Thyroid gland (tissue), 4 donors: ENCODE data around the gene INPP4B.

Experiments used
- CTCF ChIP-seq, 6 experiments: fragments of 200-600 bp in 3 of 6; fragments of 450-650 bp in 3 of 6; sonication (generic) in 3 of 6; IDR thresholded peaks; one replicate each; pipeline ENCODE4 v1.5.1; 2016 to 2019; ENCODE audit warnings: antibody characterized with exemption in 6 of 6, mild to moderate bottlenecking in 2 of 6, inconsistent platforms in 1 of 6, moderate library complexity in 1 of 6
- POLR2A ChIP-seq, 2 donors: fragments of 450-650 bp; IDR thresholded peaks; one replicate each; pipeline ENCODE4 v1.6.1; 2017; ENCODE audit warnings: antibody characterized with exemption in 2 of 2, mild to moderate bottlenecking in 2 of 2, moderate library complexity in 1 of 2

- TF ChIP-seq POLR2A (IDR thresholded peaks at IDR 0.05) (no peak), CTCF (IDR thresholded peaks at IDR 0.05) (no peak)
Observed at GRCh38 chr4:142875117-142875516, 29.0 kb upstream of the INPP4B start.
